ENCODE measurements around the gene RNF31.
A peak's percentile ranks its signal among the peaks of the same experiment; 100 is the strongest.

RNF31 gene

GRCh38 chr14:24182110-24182882, 35.0 kb downstream of the RNF31 start:
- no peak for DNase-seq (ENCODE audit: low read depth)

DNA sequence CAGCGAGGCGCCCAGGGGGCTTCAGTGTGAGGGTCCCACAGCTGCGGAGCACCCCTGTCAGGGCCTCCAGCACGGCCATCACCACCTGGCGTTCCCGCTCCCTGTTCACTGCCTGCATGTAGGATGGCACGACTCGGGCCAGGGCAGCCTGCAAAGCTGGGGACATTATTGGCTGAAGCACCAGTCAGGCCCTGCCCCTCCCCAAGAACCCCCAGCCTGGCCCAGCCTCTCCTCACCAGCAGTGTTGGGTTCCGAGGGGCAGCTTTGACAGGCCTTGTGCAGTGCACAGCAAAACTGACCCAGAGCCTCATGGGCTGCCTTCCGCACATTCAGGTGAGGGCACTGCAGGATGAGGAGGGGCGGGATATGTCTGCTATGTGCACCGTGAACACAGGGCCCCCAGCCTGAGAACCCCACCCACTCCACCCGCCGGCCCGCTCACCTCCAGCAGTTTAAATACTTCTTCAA, 35.8 kb downstream of the RNF31 start:
- no peak for DNase-seq (ENCODE audit: low read depth)

DNA sequence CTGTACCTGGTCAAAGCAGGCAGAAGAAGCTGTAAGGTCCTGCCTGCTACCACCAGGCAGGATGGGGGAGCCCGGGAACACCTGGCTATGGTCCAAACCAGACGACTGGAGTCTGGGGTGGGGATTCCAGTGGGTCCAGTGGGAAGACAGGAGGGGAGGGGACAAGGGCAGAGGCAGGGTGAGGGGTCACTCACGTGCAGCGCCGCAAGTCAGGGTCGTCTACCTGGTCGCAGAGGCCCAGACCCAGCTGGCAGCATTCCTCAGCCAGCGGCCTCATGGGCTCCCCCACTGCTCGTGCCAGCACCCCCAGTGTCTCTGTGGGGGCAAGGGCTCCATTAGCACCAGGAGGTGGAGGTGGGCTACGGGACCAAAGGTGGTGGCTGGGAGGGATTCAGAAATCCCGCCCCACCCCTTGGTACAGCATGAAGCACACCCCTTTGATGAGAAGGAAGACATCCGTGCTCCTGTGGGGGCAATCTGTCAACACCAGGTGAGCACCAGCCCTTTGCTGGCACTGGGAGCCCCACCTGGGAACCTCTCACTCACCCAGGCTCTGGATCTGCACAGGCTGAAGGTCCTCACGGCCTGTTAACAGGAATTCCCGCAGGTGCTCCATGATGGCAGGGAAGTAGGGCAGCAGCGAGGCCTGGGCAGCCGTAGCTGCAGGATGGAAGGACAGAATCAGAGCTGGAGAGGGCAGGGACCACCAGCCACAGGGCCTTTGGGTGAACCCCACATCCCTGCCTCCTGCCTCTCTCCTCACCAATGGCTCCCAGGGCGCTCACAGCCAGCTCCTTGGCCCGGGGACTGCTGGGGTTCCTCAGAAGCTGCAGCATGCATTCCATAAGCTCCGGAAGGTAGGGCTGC, 37.0 kb downstream of the RNF31 start:
- no peak for DNase-seq (ENCODE audit: low read depth)

DNA sequence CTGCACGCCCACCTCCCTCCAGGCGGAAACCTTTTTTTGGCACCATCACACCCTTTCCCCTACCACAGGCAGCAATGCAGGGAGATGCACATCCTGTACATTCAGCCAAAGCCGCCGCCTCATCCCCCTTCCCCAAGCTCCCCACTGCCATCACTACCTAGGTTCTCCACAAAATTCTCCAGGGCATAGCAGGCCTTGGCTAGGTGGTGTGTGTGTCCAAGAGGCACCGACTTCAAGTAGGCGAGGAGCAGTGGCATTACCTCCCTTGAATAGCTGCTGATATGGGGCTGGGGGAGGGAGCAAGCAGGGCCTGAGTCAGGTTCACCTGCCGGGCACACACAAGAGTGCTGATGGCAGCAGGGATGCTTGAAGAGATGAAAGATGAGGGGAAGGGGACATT, 37.7 kb downstream of the RNF31 start:
- DNase-seq (ENCODE audit: low read depth) = no peak

- DNase-seq (ENCODE audit: low read depth) = no peak
Measured at GRCh38 chr14:24185741-24186140, 38.4 kb downstream of the RNF31 start.

DNA sequence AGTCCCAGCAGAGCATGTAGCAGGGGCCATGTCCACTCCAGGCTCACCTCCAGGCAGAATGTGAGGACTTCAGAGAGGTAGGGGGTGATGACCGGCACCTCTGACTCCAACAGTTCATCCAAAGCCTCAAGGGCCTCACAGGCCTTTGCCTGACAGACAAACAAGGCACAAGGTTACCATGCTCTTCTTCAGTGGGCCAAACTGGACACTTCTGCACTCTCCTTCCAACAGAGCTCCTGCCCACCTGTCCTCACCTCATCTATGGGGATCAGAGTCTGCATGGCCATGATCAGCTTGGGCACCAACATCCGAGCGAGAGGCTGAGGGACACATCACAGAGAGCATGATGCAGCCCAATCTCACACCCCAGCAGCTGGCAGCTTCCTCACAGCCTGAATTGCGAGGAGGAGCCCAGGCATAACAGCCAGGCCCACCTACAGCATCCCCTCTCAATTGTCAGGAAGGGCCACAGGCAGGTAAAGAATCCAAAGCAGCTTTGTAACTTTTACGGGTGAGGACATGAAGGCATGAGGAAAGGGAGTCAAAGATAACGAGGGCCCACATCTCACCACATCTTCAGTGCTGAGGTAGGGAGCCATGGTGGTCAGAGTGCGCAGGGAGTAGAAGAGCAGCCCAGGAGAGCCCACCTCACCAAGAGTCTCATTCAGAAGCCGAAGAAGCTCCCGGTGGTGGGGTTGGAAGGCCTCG, 39.7 kb downstream of the RNF31 start:
- DNase-seq (ENCODE audit: low read depth) = no peak

- DNase-seq (ENCODE audit: low read depth) = no peak
Measured at GRCh38 chr14:24187539-24187915, 40.2 kb downstream of the RNF31 start.

DNA sequence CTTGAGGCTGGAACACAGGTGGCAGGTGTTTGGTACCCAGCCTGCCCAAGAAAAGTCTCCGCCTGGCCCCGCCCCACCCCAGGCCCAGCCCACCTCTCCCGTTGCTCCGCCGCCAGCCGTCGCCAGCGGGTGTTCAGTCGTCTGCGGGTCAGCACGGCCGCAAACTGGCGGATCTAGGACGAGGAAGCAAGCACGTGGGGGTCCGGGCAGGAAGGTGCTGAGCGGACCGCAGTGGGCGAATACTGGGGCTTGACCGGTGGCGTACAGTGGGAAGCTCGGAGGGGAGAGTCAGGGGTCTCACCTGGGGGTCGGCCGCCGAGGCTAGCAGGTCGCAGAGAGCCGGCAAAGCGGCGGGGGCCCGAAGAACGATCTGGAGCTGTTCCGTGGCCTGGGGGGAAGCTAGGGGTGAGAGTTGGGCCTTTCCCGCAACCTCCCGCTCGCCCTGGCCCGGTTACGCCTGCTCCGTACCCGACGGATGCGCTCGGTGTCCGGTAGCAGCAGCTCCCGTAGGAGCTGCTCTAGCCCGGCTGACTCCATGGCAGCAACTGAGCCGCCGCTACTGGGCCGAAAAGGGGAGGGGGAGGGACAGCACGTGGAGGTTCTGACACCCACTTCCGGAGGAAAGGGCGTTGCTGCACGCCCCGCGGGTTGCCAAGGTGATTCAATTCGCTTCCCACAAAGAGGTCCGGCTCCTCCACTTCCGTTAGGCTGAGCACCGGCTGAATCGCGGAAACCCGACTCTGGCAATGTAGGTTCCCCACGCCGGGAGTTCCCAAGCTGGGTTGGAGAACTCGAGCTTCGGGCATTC, 41.2 kb downstream of the RNF31 start, which contains the start of gene IPO4:
TSS of gene IPO4 (minus strand) at position 566 of the 808 bp plus-strand sequence. CDS start at position 537, 29 bp downstream.
- peak; percentile 99 for DNase-seq (ENCODE audit: low read depth)

GRCh38 chr14:24189059-24189375, 41.7 kb downstream of the RNF31 start:
- no peak for DNase-seq (ENCODE audit: low read depth)

DNA sequence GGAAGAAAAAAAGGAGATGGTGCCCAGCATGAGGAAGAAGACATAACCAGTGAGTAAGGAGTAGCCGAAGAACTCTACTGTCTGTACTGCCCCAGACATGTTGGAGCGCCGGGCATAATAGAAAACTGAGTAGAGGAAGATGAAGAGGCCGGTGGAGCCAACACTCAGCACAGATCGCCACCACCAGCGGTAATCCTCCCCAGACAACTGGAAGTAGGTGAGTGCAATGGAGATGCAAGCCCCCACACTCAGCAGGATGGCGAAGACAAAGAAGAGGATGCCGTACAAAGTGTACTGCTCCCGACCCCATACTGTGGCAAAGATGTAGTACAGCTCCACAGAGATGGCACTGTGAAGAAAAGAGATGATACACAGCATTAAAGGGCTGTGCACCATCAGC, 42.2 kb downstream of the RNF31 start:
- no peak for DNase-seq (ENCODE audit: low read depth)

DNA sequence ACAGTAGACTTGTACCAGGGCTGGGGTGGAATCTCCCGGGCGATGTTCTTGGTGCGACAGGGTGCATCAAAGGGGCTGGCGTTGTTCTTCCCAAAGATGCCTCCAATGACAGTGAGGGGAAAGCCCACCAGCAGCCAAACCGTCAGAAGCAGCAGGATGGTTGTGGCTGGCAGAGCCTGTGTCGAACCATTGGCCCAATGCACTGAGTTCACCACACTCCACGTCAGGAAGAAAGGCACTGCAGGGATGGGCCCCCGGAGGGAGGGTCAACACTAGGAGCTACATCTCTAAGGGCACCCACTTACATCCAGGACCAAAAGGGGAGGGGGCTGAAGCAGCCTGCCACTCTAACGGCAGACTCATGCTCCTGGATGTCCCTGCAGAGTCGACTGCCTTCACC, 43.1 kb downstream of the RNF31 start:
- DNase-seq (ENCODE audit: low read depth) = no peak

DNA sequence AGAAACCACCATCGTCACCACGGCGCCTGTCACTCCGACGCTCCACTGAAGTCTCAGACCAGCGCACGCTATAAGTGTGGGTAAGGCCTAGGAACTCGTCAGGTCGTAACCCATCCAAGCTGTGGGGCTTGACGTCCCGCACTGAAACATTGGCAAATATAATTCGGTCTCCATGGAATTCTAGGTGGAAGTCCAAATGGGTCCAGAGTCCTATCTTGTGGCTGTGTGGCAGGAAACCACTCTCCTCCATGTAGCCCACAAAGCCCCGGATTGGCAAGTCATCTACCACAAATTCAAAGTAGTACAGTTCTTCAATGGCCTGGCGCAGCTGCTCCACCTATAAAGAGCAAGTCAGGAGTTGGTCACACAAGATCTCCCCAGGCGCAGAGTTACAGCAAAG, 45.6 kb downstream of the RNF31 start:
- no peak for DNase-seq (ENCODE audit: low read depth)

GRCh38 chr14:24194186-24194872, 47.0 kb downstream of the RNF31 start:
- DNase-seq (ENCODE audit: low read depth) = no peak

- DNase-seq (ENCODE audit: low read depth) = no peak
Measured at GRCh38 chr14:24194873-24195185, 47.5 kb downstream of the RNF31 start.

GRCh38 chr14:24195186-24196070, 48.1 kb downstream of the RNF31 start, which contains the start of gene TM9SF1:
Gene TM9SF1 (minus strand): TSS chr14:24195441. CDS start chr14:24195019, 422 bp downstream.
- DNase-seq (ENCODE audit: low read depth) = peak; percentile 90

- DNase-seq (ENCODE audit: low read depth) = peak; percentile 42
Measured at GRCh38 chr14:24196071-24197055, 49.1 kb downstream of the RNF31 start.

GRCh38 chr14:24197056-24197450, 49.8 kb downstream of the RNF31 start:
- no peak for DNase-seq (ENCODE audit: low read depth)

DNA sequence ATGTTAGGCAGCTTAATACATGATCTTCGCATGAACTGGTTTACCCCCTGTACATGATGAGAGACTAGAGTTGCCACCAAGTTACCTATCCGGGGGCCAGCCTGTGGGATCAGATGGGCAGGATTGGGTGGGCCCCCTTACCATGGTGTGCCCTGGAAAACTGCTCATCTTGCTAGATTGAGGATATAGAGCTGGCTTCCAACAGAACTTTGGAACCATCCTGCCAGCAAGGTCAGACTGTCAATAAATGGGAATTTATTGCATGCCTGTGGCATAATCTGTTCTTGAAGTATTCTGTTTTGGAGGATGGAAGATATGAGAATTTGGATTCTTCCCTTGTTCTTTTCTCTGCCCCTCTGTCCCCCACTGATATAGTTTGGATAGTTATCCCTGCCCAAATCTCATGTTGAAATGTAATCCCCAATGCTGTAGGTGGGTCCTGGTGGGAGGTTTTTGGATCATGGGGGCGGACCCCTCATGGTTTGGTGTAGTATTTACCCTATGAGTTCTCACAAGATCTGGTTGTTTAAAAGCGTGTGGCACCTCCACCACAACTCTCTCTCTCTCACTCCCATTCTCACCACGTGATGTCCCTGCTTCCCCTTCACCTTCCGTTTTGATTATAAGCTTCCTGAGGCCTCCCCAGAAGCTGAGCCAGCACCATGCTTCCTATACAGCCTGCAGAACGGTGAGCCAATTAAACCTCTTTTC, 51.7 kb downstream of the RNF31 start:
- no peak for DNase-seq (ENCODE audit: low read depth)
